Karpas-422 (cell line): Measurements from ENCODE around the gene INPP5D. TPM values are rescaled to one million over a fixed set of nuclear protein-coding genes. Genes with fewer than 3 reads are reported as not detected.

ENCODE experiments used
- DNase-seq: peaks from one replicate; pipeline ENCODE4 v3.0.0-alpha.2; 2015
- H2AFZ ChIP-seq: fragments of 200-600 bp; sonication (generic); 2 replicates; pipeline ENCODE4 v1.6.1; 2014; ENCODE audit warnings: antibody characterized with exemption, low read length, mixed read lengths
- H3K27ac ChIP-seq: fragments of 200-600 bp; sonication (generic); 2 replicates; pipeline ENCODE4 v1.5.1; 2014; ENCODE audit warnings: mild to moderate bottlenecking, low read length, moderate library complexity
- H3K27me3 ChIP-seq: fragments of 200-600 bp; sonication (generic); 2 replicates; pipeline ENCODE4 v1.6.1; 2014; ENCODE audit warnings: low read length, mixed read lengths
- H3K36me3 ChIP-seq: fragments of 200-600 bp; sonication (generic); 2 replicates; pipeline ENCODE4 v1.6.1; 2014; ENCODE audit warnings: low read length, mixed read lengths; ENCODE audit not compliant: insufficient read depth
- H3K4me1 ChIP-seq: fragments of 200-600 bp; sonication (generic); 2 replicates; pipeline ENCODE4 v1.6.1; 2014; ENCODE audit warnings: mild to moderate bottlenecking, low read length, mixed read lengths
- H3K4me2 ChIP-seq: fragments of 200-600 bp; sonication (generic); 2 replicates; pipeline ENCODE4 v1.6.1; 2014; ENCODE audit warnings: low read length, low read depth, mild to moderate bottlenecking; ENCODE audit not compliant: poor library complexity, severe bottlenecking
- H3K4me3 ChIP-seq: fragments of 200-600 bp; sonication (generic); 2 replicates; pipeline ENCODE4 v1.5.1; 2014; ENCODE audit warnings: mild to moderate bottlenecking, antibody characterized with exemption, low read length, mixed read lengths
- H3K79me2 ChIP-seq: fragments of 200-600 bp; sonication (generic); 2 replicates; pipeline ENCODE4 v1.6.1; 2014; ENCODE audit warnings: mild to moderate bottlenecking, low read length, mixed read lengths
- H3K9ac ChIP-seq: fragments of 200-600 bp; sonication (generic); 2 replicates; pipeline ENCODE4 v1.6.0; 2014; ENCODE audit warnings: low read length
- H3K9me2 ChIP-seq: fragments of 200-600 bp; sonication (generic), shearing (Covaris generic); replicated peaks from 2 replicates; pipeline ENCODE4 v1.6.0; 2014; ENCODE audit warnings: mild to moderate bottlenecking, low read length, moderate library complexity; ENCODE audit not compliant: insufficient read depth
- H3K9me3 ChIP-seq: fragments of 300-700, 200-600 bp; sonication (generic); 2 replicates; pipeline ENCODE4 v1.6.1; 2014; ENCODE audit warnings: low read length, mixed read lengths
- H4K20me1 ChIP-seq: fragments of 200-600 bp; sonication (generic); 2 replicates; pipeline ENCODE4 v1.6.1; 2014; ENCODE audit warnings: mild to moderate bottlenecking, antibody characterized with exemption, low read length, low read depth; ENCODE audit not compliant: insufficient read depth
- total RNA-seq: library from RNA; depleted of rRNA; stranded (reverse); fragments of >200 nt; shearing (Covaris generic); gene quantifications from 2 replicates; pipeline ENCODE4 v1.2.3, GENCODE V29; 2014; ENCODE audit warnings: low replicate concordance

Gene INPP5D
- total RNA-seq, 1 experiment from 2014 or later, result 145 TPM

DNA sequence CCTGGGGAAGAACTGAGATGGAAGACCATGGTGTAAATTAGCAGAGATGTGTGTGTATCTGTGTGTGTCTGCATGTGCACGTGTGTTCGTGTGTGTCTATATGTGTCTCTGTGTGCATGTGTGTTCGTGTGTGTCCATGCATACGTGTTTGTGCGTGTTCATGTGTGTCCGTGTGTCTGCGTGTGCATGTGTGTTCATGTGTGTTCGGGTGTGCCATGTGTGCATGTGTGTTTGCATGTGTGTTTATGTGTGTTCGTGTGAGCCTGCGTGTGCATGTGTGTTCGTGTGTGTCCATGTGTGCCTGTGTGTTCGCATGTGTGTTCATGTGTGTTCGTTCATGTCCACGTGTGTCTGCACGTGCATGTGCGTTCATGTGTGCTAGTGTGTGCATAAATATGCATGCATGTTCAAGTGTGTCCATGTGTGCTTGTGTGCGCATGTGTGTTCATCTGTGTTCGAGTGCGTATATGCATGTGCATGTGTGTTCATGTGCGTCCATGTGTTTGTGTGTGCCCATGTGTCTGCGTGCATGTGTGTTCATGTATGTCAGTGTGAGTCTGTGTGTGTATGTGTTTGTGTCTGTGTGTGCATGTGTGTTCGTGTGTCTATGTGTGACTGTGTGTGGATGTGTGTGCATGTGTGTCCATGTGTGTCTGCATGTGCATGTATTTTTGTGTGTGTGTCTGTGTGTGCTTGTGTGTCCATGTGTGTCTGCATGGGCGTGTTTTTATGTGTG lies 24.5 kb upstream of the INPP5D start:
- Histone ChIP-seq H3K9me3 (no peaks in the 10 kb centered on the region), H2AFZ (no peak overlapping the region), H3K27me3 (no peaks in the 10 kb centered on the region), H3K36me3 (no peaks in the 10 kb centered on the region), H3K9me2 (no peaks in the 10 kb centered on the region), H3K4me1 (no peaks in the 10 kb centered on the region), H3K4me2 (no peak overlapping the region), H4K20me1 (no peaks in the 10 kb centered on the region), H3K79me2 (no peaks in the 10 kb centered on the region), H3K27ac (no peak overlapping the region), H3K4me3 (no peak overlapping the region), H3K9ac (no peak overlapping the region)
- DNase-seq, result no peak

DNA sequence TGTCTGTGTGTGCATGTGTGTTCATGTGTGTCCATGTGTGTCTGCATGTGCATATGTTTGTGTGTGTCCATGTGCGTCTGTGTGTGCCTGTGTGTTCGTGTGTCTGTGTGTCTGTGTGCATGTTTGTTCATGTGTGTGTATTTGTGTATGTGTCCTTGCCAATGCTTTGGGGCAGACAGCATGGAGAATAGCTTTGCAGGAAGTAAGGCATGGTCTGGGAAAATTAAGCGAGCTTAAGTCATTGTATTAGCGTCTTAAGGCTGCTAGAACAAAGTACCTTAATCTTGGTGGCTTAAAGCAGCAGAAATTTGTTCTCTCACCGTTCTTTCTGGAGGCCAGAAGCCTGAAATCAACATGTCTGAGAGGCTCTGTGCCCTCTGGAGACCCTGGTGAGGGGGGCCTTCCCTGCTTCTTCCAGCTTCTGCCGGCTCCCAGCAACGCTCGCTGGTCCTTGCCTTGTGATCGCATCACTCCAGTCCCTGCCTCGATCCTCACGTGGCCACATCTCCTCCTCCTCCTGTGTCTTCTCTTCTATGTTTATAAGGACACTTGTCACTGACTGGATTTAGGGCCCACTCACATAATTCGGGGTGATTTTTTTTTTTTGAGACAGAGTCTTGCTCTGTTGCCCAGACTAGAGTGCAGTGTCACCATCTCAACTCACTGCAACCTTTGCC lies 23.8 kb upstream of the INPP5D start:
- H3K4me3 ChIP-seq, result no peak overlapping the region
- DNase-seq, result no peak
- no peaks in the 10 kb centered on the region for H3K9me2 ChIP-seq
- H3K9me3 ChIP-seq, result no peaks in the 10 kb centered on the region
- no peaks in the 10 kb centered on the region for H3K36me3 ChIP-seq
- no peaks in the 10 kb centered on the region for H3K27me3 ChIP-seq
- H3K9ac ChIP-seq, result no peak overlapping the region
- no peak overlapping the region for H3K4me2 ChIP-seq
- no peak overlapping the region for H3K27ac ChIP-seq
- no peak overlapping the region for H2AFZ ChIP-seq
- no peaks in the 10 kb centered on the region for H3K79me2 ChIP-seq
- H4K20me1 ChIP-seq, result no peaks in the 10 kb centered on the region
- H3K4me1 ChIP-seq, result no peaks in the 10 kb centered on the region

DNA sequence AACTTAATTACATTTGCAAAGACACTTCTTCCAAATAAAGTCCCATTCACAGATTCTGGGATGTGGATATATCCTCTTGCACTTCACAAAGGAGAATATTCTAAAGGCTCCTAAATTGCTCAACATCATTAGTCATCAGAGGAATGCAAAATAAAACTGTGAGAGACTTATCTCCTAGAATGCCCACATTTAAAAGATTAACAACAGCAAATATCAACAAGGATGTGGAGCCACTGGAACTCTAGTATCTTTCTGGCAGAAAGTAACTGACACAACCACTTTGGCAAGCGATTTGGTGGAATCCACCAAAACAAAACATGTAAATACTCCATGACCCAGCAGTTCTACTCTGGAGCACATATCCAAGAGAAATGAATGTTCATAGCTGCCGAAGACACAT lies 23.1 kb upstream of the INPP5D start:
- H3K4me1 ChIP-seq, result no peaks in the 10 kb centered on the region
- no peaks in the 10 kb centered on the region for H3K9me3 ChIP-seq
- no peak overlapping the region for H2AFZ ChIP-seq
- H3K9me2 ChIP-seq, result no peaks in the 10 kb centered on the region
- no peaks in the 10 kb centered on the region for H4K20me1 ChIP-seq
- H3K9ac ChIP-seq, result no peak overlapping the region
- H3K36me3 ChIP-seq, result no peaks in the 10 kb centered on the region
- no peak overlapping the region for H3K27ac ChIP-seq
- no peaks in the 10 kb centered on the region for H3K27me3 ChIP-seq
- no peak overlapping the region for H3K4me3 ChIP-seq
- no peaks in the 10 kb centered on the region for H3K79me2 ChIP-seq
- H3K4me2 ChIP-seq, result no peak overlapping the region
- DNase-seq, result no peak

GRCh38 chr2:233039212-233039845 lies 20.8 kb upstream of the INPP5D start:
- no peaks in the 10 kb centered on the region for H3K4me1 ChIP-seq
- no peaks in the 10 kb centered on the region for H3K36me3 ChIP-seq
- no peaks in the 10 kb centered on the region for H3K79me2 ChIP-seq
- H3K4me3 ChIP-seq, result no peak overlapping the region
- no peak overlapping the region for H3K4me2 ChIP-seq
- no peak overlapping the region for H3K27ac ChIP-seq
- no peaks in the 10 kb centered on the region for H3K27me3 ChIP-seq
- DNase-seq, result no peak
- no peaks in the 10 kb centered on the region for H3K9me2 ChIP-seq
- H4K20me1 ChIP-seq, result no peaks in the 10 kb centered on the region
- no peak overlapping the region for H3K9ac ChIP-seq
- H3K9me3 ChIP-seq, result no peaks in the 10 kb centered on the region
- H2AFZ ChIP-seq, result no peak overlapping the region

- no peak for DNase-seq
- Histone ChIP-seq H3K27ac (no peak overlapping the region), H3K9me3 (no peaks in the 10 kb centered on the region), H3K4me2 (no peak overlapping the region), H3K4me3 (no peak overlapping the region), H2AFZ (no peak overlapping the region), H3K9me2 (no peaks in the 10 kb centered on the region), H3K36me3 (no peaks in the 10 kb centered on the region), H3K9ac (no peak overlapping the region), H3K79me2 (no peaks in the 10 kb centered on the region), H3K4me1 (no peaks in the 10 kb centered on the region), H4K20me1 (no peaks in the 10 kb centered on the region), H3K27me3 (no peaks in the 10 kb centered on the region)
Measured at GRCh38 chr2:233039846-233040530, 20.2 kb upstream of the INPP5D start.

DNA sequence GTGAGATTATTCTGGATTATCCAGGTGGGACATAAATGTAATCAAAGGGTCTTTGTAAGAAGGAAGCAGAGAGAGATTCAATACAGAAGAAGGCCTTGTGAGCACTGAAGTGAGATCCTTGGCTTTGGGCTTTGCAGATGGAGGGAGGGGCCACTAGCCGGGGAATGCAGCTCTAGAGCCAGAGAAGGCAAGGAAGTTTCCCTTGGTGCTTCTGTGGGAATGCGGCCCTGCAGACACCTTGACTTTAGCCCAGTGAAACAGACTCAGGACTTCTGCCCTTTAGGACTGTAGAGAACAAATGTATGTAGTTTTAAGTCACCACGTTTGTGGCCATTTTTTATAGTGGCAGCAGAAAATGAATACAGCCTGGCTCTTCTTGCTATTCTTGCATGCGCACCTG lies 19.6 kb upstream of the INPP5D start:
- H3K36me3 ChIP-seq, result no peaks in the 10 kb centered on the region
- no peaks in the 10 kb centered on the region for H3K9me3 ChIP-seq
- H3K9ac ChIP-seq, result no peak overlapping the region
- no peaks in the 10 kb centered on the region for H3K27me3 ChIP-seq
- no peak overlapping the region for H3K4me2 ChIP-seq
- no peaks in the 10 kb centered on the region for H3K79me2 ChIP-seq
- H3K4me3 ChIP-seq, result no peak overlapping the region
- DNase-seq, result no peak
- no peak overlapping the region for H2AFZ ChIP-seq
- no peaks in the 10 kb centered on the region for H4K20me1 ChIP-seq
- H3K27ac ChIP-seq, result no peak overlapping the region
- no peaks in the 10 kb centered on the region for H3K9me2 ChIP-seq
- H3K4me1 ChIP-seq, result no peaks in the 10 kb centered on the region

- Histone ChIP-seq H3K36me3 (no peaks in the 10 kb centered on the region), H3K4me1 (no peaks in the 10 kb centered on the region)
- no peak for DNase-seq
Measured at GRCh38 chr2:233041722-233042323, 18.3 kb upstream of the INPP5D start.

DNA sequence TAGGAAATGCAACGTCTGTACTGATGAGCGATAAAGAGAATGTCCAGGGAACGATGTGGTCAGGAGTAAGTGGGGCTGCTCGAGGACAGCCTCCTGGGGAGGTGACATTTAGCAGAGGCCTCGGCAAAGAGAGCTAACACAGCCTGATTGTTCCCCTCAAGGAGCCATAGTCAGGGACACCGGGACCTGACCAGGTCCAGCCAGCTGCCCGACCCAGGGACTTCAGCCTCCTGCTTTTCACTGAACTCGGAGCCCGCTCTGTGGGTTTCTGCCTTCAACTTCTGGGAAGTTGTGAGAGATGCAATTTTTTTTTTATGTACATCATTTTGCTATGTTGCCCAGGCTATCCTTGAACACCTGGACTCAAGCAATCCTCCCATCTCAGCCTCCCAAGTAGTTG lies 17.6 kb upstream of the INPP5D start:
- Histone ChIP-seq H3K36me3 (no peaks in the 10 kb centered on the region), H3K27me3 (no peaks in the 10 kb centered on the region), H3K9me3 (no peaks in the 10 kb centered on the region), H3K4me3 (no peak overlapping the region), H4K20me1 (no peaks in the 10 kb centered on the region), H3K9me2 (no peaks in the 10 kb centered on the region), H3K4me2 (no peak overlapping the region), H2AFZ (no peak overlapping the region), H3K79me2 (no peaks in the 10 kb centered on the region), H3K9ac (no peak overlapping the region), H3K27ac (no peak overlapping the region), H3K4me1 (peaks cover 2% of the 10 kb centered on the region)
- no peak for DNase-seq

More at GRCh38 chr2:233041722-233042323, 18.3 kb upstream of the INPP5D start:
- Histone ChIP-seq H3K9ac (no peak overlapping the region), H3K9me3 (no peaks in the 10 kb centered on the region), H3K9me2 (no peaks in the 10 kb centered on the region), H3K27me3 (no peaks in the 10 kb centered on the region), H3K4me2 (no peak overlapping the region), H3K79me2 (no peaks in the 10 kb centered on the region), H2AFZ (no peak overlapping the region), H3K27ac (no peak overlapping the region), H4K20me1 (no peaks in the 10 kb centered on the region), H3K4me3 (no peak overlapping the region)
